Erythroblast (primary cell): ENCODE measurements around the gene THAP7.
A peak's percentile ranks its signal among the peaks of the same experiment; 100 is the strongest.

Experiments
- DNase-seq, 2 experiments: peaks; one replicate each; lab custom pipeline; 2025; lab: John Stamatoyannopoulos, UW
- GATA1 ChIP-seq: IDR thresholded peaks from 2 replicates; pipeline ENCODE4 v1.6.1; 2011; ENCODE audit warnings: low read depth, mild to moderate bottlenecking, control low read depth, low read length, moderate library complexity
- POLR2A ChIP-seq: IDR thresholded peaks from 2 replicates; pipeline ENCODE4 v1.6.1; 2011; ENCODE audit warnings: mild to moderate bottlenecking, low read length

Gene THAP7

DNA sequence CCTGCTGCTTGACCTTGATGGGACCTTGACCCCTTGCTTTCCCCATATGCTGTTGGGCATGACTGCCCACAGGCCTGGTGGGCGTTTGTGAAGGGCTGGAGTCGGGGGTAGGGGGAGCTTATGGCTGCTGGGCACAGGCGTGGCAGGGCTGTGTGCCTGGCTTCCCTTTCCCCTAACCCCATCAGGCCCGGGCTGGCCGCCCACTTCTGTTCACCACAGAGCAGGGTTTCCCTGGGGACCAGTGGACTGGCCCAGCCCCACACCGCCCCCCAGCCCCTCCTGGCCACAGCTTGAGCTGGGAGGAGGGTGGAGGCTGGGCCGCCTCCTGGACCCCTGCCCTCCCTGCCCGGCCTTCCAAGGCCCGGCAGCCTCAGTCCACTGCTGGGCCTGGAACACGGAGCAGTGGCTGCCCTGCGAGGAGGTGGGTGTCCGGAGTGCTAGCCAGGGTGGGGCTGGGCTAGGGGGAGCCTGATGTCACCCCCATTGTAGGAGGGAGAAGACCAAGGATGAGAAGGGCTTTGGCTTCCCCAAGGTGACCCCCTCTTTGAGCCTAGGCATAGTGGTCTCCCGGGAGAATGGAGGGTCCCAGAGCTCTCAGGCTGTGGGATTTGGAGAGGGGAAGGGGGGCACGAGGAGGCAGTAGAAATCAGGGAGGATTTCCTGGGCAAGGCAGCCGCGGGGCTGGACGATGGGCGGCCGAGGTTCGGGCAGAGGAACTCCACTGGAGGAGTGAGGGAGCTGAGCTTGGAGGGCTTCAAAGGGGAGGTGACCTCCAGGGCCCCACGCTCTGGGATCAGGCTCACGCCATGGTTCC, 34.8 kb downstream of the THAP7 start, which contains the start of gene AIFM3:
TSS of gene AIFM3 (plus strand) at position 373 of the 814 bp plus-strand sequence. CDS start 690 bp downstream, outside the sequence.
- no peak for DNase-seq
- TF ChIP-seq POLR2A = no peak
- no peak for TF ChIP-seq GATA1

GRCh38 chr22:20965888-20966855, 35.7 kb downstream of the THAP7 start:
- no peak for DNase-seq
- no peak for TF ChIP-seq GATA1
- no peak for TF ChIP-seq POLR2A

GRCh38 chr22:20965104-20965887, 36.6 kb downstream of the THAP7 start:
- no peak for DNase-seq
- TF ChIP-seq POLR2A = no peak
- no peak for TF ChIP-seq GATA1

DNA sequence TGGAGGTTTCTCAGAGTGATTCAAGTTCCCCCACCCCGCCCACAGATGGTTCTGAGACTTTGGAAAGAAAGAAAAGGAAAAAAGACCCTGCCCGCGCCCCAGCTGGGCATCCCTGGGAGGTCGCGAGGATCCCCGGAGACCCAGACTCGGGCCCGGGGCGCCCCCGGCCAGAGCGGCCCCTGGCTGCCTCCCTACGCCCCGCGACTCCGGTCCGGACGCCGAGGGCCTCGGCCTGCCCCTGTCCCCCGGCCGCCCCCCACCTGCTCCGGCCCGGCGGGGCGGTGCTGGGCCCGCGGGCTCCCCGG, 37.2 kb downstream of the THAP7 start:
- DNase-seq = no peak
- TF ChIP-seq POLR2A (no peak), GATA1 (no peak)

GRCh38 chr22:20964090-20964798, 37.7 kb downstream of the THAP7 start:
- no peak for DNase-seq
- no peak for TF ChIP-seq GATA1
- no peak for TF ChIP-seq POLR2A

DNA sequence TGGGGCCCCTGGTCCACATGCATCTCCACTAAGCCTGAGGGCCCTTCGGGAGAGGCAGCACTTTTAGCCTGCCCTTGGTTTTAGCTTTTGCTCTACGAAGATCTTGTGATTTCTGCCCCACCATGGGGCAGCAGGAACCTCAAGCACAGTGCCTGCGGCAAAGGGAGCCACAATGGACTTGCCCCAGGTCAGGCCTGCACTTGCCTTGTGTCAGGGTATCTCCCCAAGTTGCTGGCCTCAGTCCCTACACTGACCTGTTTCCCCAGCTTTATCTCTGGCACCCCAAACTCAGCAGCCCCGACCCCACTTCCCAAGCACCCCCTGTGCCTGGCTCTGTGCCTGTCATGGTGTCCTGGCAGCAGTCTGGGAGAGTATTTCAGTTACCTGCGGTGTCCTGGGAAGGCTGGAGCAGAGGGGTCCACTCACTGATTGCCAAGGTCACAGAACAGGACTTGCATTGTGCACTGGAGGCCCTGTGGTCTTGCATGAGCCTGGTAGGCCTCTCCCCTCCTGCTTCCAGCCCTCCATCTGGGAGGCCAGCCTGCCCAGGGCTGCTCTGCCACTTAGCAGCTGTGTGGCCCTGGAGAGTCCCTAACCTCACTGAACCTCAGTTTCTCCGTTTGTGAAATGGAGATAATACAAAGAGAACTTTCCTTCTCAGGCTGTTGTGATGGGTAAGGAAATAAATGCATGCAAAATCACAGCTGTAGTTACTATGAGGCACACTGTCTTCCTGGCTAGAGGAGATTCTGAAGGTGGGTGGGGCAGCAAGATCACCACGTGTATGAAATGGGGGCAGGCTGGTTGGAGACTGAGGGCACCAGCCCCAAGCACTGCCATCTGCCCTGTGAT, 38.5 kb downstream of the THAP7 start:
- no peak for DNase-seq
- TF ChIP-seq GATA1 (no peak), POLR2A (no peak)

- TF ChIP-seq POLR2A = no peak
Measured at GRCh38 chr22:20962491-20962945, 39.4 kb downstream of the THAP7 start.

DNA sequence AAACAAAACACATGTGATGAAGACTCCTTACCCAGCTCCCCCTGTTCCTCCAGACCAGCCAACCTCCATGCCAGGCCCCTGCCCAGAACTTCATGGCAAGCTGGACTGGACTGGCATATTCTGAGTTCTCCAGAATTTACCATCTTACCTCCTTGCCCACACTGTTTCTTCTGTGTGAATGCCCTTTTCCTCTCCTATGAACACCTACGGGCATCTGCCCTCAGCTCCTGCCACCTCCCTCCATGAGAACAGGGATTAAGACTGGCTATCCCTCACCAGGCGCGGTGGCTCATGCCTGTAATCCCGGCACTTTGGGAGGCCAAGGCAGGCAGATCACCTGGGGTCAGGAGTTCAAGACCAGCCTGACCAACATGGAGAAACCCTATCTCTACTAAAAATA, 41.3 kb downstream of the THAP7 start:
- no peak for TF ChIP-seq POLR2A
- no peak for TF ChIP-seq GATA1
- DNase-seq = no peak

More at GRCh38 chr22:20962491-20962945, 39.4 kb downstream of the THAP7 start:
- no peak for DNase-seq

DNA sequence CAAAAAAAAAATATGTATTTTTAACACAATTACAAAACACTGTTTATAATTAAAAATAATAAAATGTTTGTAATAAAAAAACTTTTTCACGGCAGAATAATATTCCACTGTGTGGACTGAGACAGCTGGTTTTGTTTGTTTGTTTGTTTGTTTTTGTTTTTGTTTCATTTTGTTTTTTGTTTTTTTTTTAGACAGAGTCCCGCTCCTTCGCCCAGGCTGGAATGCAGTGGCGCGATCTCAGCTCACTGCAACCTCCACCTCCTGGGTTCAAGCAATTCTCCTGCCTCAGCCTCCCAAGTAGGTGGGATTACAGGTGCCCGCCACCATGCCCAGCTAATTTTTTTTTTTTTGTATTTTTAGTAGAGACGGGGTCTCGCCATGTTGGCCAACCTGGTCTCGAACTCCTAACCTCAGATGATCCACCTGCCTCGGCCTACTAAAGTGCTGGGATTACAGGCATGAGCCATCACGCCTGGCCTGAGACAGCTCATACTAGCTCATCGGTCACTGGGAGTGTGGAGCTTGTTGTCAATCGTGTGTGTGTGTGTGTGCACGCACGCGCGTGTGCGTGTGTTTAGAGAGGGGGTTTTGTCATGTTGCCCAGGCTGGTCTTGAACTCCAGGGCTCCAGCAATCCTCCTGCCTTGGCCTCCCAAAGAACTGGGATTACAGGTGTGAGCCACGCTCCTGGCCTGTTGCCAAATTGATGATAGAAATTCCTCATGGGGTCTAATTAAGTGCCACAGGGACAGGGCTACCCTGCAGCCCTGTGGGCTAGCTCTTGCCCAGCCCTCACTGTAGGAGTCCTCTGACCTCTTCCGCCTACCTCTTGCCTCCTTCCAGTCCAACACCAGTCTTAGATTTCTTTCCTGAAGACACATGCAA, 42.1 kb downstream of the THAP7 start:
- DNase-seq = no peak
- TF ChIP-seq GATA1 (no peak), POLR2A (no peak)

- peak; percentile 53 to 57 for DNase-seq
- TF ChIP-seq POLR2A (no peak), GATA1 (no peak)
Measured at GRCh38 chr22:20957683-20958431, 44.1 kb downstream of the THAP7 start.

DNA sequence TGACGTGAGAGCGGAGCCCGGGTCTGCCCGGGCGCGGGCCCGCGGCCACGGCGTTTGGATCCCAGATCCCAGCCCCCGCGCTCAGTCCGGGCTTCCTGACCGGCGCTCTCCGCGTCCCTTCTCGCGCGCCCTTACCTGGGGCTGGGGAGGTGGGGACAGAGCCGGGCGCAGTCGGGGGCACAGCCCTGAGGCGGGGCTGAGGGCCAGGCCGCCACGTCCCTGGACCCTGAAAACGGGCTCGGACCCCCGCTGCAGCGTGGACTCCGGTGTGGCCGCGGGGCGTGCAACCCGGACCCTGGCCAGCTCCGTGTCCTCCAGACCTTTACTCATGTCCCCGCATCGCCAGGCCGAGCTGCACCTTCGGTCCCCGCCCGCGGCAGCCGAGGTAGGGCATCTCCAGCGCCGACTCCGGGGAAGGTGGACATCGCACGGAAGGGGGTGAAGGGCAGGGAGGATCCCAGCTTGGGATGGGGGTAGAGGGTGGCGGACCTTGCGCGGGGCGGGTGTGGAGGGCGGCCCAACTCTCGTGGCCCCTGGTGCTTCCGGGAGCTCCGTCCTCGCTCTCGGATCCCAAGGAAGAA, 44.7 kb downstream of the THAP7 start:
- TF ChIP-seq GATA1 = no peak
- no peak for TF ChIP-seq POLR2A
- DNase-seq = peak in 1 of 2 experiments; percentile 49
